GM21737 (cell line): ENCODE measurements around the gene MRTFB.

Experiments
- ATAC-seq: cut with Tn5 transposase; IDR thresholded peaks from one replicate; pipeline ENCODE4 v1.9.1; 2021; ENCODE audit warnings: mild to moderate bottlenecking, moderate library complexity; ENCODE audit not compliant: unreplicated experiment

MRTFB gene

DNA sequence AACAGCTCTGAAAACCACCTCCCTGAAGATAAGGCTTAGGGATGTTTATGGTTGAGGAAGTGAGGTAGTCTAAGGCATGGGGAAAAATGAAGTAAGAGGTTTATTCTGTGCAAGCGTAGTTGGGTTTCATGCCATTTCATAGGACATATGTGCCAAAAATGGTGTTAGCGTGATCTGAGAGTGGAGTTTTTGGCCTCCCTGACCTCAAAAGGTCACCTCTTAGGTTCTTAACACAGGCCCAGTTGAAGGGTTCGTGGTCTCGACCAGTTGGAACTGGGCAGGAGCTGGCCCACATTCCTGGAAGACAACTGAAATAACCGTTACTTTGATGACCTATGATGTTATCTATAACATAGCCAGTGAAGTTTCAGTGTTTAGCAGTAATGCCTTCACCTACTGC is 57.0 kb downstream of the MRTFB start:
- ATAC-seq, result no peak

DNA sequence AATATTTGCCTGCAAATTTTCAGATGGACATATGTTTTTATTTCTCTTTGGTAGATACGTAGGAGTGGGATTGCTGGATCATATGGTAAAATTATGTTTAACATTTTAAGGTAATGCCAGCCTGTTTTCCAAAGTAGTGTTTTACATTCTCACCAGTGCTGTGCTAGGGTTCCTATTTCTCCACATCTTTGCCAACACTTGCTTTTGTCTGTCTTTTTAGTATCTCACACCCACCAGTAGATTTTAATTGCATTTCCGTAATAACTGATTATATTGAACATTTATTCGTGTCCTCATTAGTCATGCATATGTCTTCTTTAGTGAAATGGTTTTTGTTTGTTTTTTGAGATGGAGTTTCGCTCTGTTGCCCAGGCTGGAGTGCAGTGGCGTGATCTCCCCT is 58.4 kb downstream of the MRTFB start:
- no peak for ATAC-seq

DNA sequence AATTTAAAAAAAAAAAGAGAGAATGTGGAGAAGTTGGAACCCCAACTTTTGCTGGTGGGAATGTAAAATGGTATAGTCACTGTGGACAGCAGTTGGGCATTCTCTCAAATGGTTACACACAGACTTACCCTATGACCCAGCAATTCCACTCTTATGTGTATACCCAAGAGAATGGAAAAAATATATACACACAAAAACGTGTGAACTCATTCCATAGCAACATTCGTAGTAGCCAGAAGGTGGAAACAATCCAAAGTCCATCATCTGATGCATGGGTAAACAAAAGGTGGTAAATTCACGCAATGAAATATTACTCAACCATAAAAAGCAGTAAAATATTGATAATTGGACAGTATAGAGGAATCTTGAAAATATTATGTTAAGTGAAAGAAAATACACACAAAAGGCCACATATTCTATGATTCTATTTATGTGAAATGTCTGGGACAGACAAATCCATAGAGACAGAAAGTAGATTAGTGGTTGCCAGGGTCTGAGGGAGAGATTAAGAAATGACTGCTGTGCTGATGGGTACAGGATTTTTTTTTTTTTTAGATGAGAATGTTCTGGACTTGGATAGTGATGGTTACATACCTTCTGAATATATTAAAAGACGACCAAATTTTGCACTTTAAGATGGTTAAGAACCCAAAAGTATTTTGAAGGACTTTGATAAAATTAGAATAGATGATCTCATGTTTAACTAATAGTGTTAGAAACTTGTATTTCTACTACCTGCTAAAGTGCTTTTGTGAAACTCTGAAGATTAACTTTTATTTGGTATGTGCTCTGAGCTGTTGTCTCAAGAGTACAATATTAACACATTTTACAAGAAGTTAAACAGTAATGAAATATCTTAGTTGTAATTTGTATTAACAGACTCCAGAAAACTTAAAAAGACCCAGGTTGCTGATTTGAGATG is 60.9 kb downstream of the MRTFB start:
- no peak for ATAC-seq

GRCh38 chr16:14132696-14133048 is 61.6 kb downstream of the MRTFB start:
- no peak for ATAC-seq

GRCh38 chr16:14133907-14134306 is 62.8 kb downstream of the MRTFB start:
- ATAC-seq, result no peak

DNA sequence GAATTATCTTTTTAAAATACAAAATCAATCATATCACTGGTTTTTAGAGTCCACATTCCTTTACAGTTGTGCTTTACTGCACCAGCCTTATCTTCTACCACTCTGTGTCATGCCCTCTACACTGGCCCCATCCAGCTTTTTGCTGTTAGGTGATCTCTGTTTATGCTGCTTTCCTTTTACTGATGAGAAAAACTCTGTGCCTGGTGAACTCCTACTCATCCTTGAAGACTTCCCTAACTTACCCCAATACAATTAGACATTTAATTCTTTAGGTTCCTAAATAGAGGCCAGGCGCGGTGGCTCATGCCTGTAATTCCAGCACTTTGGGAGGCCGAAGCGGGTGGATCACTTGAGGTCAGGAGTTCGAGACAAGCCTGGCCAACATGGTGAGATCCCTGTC is 64.6 kb downstream of the MRTFB start:
- no peak for ATAC-seq

DNA sequence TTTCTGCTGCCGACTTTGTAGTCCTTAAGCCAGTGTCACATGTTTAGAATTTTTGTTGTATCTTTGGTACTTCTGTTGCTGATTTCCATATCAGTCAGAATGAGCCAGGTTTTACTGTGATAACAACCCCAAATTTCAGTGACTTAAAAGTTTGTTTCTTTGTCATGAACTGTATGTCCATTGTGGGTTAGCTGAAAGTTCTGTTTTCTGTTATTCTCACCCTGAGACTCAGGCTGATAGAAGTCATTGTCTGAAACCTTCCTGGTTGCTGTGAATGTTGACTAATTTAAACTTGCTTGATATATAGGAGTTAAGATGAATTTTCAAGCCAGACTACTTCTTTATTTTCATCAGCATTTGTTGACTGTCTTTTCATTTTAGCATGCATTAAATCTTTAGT is 68.8 kb downstream of the MRTFB start:
- no peak for ATAC-seq

DNA sequence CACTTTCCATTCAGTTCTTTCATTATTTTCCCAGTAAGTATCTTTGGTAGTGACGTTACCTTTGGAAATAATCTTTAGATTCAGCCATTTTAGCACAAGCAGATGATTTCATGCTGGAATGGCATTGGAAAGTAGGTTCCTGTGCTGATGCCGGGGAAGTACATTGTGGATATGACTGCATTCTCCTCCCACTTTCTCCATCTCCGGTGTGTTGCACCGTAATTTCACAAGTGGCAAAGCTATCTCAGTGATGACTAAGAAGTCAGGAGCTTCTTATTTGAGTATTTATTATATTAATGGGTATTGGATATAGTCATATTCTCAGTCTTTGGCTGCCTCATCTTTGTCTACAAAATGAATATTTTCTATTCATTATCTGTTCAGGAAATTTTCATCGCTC is 69.8 kb downstream of the MRTFB start:
- ATAC-seq, result no peak

- no peak for ATAC-seq
These were observed 75.3 kb downstream of the MRTFB start for GRCh38 chr16:14146445-14146844.

DNA sequence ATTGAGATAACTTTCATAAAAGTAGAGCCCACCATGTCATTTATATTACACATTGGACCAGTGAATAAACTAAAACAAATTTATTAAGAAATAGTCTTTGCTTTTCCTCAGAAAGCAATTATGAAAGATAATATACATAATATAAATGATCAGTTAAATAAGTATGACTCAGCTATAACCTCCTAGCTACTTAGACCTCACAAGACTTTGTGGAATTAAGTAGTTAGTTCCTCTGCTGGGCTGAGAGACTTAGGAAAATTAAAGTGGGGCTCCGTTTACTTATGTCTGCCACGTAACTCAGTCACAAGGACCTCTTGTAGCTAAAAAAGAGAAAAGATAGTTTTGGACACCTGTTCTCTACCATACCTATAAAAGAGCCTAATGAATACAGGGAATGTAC is 76.9 kb downstream of the MRTFB start:
- no peak for ATAC-seq

- ATAC-seq, result no peak
These were observed 77.5 kb downstream of the MRTFB start for GRCh38 chr16:14148569-14148968.

GRCh38 chr16:14150796-14151195 is 79.7 kb downstream of the MRTFB start:
- ATAC-seq, result no peak

DNA sequence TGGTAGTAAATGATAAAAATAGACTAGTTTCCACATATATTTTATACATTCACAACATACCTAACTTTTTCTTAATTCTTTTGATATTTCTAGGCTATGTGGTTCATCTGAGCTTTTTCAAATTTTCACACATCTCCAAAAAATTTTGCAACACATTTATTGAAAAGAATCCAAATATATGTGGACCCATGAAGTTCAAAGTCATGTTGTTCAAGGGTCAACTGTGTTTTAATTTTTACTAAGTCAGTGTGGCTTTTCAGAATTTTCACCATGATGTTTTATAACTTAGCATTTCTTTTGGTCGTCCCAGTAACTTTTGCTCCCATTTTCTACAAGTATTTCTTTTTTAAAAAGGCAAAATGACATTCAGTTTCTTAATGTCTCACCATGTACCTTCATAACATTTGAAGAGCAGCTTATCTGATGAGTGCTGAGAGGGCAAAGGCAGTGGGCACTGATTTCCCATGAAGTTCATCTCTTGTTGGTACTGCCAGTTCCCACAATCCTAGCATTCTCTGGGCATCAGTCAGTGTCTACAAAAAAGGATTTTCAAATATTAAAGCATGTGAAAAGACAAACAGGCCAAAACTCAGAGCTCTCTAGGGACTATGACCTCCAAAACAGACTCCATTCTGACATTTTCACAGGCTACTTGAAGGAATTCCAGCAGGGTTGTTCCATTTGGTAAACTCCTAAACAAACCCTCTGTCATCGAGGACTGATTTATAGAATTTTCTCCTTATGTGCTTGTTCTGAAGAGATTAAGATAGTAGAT is 80.3 kb downstream of the MRTFB start:
- ATAC-seq, result no peak

- ATAC-seq, result no peak
These were observed 84.6 kb downstream of the MRTFB start for GRCh38 chr16:14155572-14156190.

- no peak for ATAC-seq
These were observed 94.0 kb downstream of the MRTFB start for GRCh38 chr16:14164916-14165662.

DNA sequence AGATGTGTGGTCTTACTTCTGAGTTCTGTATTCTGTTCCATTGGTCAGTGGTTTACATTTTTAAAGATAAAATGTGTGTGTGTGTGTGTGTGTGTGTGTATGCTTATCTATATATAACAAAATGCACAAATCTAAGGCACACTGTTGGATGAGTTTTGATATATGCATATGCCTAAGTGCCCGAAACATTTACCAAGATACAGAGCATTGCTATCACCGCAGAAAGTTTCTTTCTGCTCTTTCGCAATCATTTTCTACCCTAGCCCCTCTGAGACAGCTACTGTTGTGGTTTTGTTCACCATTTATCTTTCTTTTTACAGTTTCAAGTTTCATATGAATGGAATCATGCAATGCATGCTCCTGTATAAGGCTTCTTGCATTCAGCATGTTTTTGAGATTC is 97.0 kb downstream of the MRTFB start:
- ATAC-seq, result no peak

DNA sequence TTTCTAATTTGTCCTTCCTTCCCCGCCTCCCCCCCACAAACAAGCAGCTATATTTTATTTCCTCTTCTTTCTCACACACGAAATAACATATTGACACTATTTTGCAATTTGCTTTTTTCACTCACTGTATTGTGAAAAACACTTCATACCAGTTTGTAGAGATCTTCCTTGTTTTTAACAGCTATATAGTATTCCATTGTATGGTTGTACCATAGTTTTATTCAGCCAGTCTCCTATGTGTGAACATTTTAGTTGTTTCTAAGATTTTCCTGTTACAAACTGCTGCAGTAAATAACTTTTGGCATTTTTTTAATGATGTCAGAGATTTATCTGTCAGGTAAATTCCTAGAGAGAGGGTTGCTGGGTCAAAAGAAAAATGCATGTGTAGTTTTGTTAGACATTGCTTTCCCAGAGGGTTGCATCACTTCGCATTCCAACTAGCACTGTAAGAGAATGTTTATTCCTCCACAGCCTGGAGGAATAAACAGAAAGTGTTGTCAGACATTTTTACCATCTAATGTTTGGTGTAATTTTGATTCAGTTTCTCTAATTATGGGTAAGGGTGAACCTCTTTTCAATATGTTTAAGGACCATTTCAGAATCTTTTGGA is 101.2 kb downstream of the MRTFB start:
- ATAC-seq, result no peak

DNA sequence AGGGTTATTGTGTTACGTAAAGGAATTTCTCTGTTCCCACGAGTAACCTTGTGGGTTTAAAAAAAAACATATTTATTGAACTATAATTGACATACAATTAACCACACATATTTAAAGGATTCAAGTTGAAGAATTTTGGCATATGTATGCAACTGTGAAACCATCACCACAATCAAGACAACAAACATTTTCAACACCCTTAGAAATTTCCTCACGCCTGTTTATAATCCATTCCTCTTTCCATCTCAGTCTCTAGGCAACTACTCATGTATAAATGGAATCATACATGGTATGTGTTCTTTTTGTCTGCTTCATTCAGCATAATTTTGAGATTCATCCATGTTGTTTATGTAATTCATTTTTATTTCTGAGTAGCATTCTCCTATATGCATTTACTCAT is 104.0 kb downstream of the MRTFB start:
- ATAC-seq, result no peak

DNA sequence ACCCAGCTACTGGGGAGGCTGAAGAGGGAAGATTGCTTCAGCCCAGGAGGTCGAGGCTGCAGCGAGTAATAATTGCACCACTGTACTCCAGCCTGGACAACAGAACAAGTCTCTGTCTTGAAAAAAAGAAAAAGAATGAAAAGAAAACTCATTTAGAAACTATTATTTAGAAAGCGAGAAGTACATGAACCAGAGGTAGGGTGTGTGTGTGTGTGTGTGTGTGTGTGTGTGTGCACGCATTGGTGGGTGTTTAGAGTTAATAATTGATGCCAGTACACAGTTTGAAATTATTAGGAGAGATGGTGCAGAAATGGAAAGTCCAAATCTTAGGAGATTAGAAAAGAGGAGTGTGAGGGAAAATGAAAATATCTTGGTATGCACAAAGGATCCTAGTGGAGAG is 106.6 kb downstream of the MRTFB start:
- ATAC-seq, result no peak

DNA sequence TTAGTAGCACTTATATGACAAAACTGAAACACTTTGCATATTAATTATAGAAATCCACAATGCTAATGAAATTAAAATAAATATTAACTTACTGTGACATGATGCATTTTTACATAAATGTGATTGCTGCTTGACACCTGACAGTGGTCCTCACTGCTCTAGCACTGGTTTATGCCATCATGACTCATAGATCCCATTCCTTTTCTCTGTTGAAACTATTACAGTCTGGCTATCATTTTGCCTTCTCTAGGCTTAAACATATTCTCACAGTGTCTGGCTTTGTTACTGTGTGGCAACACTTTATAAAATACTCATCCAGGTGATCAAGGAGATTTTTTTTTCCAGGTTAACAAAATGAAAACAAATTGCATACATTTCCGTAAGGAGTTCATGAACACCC is 108.0 kb downstream of the MRTFB start:
- ATAC-seq, result no peak

DNA sequence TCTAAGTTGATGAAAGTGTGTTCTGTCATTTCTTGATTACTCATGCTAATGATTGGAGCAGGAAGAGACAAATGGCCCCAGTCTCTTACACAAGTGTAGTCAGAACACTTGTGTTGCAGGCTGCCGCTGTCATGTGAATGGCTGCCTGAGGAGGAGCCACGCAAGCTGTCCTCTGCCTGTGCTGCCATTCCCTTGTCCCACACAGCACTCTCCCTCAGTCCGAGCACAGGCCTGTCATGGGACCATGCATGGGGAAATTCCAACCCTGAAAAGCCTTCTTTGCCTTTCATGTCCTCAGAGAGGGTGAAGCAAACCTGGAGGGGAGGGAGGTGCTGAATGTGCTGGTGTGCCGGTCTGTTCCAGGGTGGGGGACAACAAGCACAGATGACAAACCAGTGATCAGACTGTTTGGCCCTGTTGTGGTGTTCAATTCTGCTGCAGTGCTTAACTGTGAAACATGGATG is 109.4 kb downstream of the MRTFB start:
- ATAC-seq, result no peak
